GM12801 (cell line): ENCODE measurements around the gene TP53INP2.

Source experiments
- CTCF ChIP-seq: IDR thresholded peaks from one replicate; pipeline ENCODE4 v1.5.1; 2011; ENCODE audit warnings: control low read depth; ENCODE audit not compliant: insufficient read length; ENCODE audit errors: extremely low read depth

TP53INP2 gene

GRCh38 chr20:34762031-34762555 lies 57.9 kb downstream of the TP53INP2 start:
- TF ChIP-seq CTCF = no peak
